Ovary (tissue), 9 donors: ENCODE results near the gene DENND6A. TPM values are rescaled to one million over a fixed set of nuclear protein-coding genes. Genes with fewer than 3 reads are reported as not detected.

Experiments
- DNase-seq, 5 donors: peaks; one replicate each; pipeline ENCODE4 v3.0.0-alpha.2; 2019 to 2020
- H3K27ac ChIP-seq, 2 donors: fragments of 200-600 bp; one replicate each; pipeline versions ENCODE4 v1.5.1 to v1.8.0; 2019 to 2022
- H3K27me3 ChIP-seq: fragments of 200-600 bp; one replicate; pipeline ENCODE4 v1.8.0; 2022
- H3K36me3 ChIP-seq: fragments of 200-600 bp; sonication (generic); one replicate; pipeline ENCODE4 v1.5.1; 2019
- H3K4me1 ChIP-seq: one replicate; pipeline ENCODE4 v1.8.1; 2013; ENCODE audit warnings: mild to moderate bottlenecking, moderate library complexity; ENCODE audit not compliant: insufficient read depth
- H3K4me3 ChIP-seq: fragments of 200-600 bp; sonication (generic); one replicate; pipeline ENCODE4 v1.5.1; 2017
- H3K9me3 ChIP-seq, 2 donors: fragments of 200-600 bp in 1 of 2; sonication (generic) in 1 of 2; one replicate each; pipeline versions ENCODE4 v1.5.1 to v1.8.1; 2013 to 2019; ENCODE audit warnings: mild to moderate bottlenecking in 1 of 2, moderate library complexity in 1 of 2
- EP300 ChIP-seq: sonication (generic); formaldehyde crosslinking; IDR thresholded peaks from one replicate; pipeline ENCODE4 v1.6.1; 2017; ENCODE audit warnings: antibody characterized with exemption
- POLR2A ChIP-seq: fragments of 450-650 bp; IDR thresholded peaks from one replicate; pipeline ENCODE4 v1.6.1; 2017; ENCODE audit warnings: antibody characterized with exemption, mild to moderate bottlenecking, moderate library complexity
- WGBS, 3 donors: extraction: QIAGEN DNeasy Blood & Tissue Kit in 1 of 3; methylation state at CpG; one replicate each; pipeline versions ENCODE4 v1.1.5 to v1.1.7; 2013 to 2017; 5-methylcytosine and 5-hydroxymethylcytosine counted together
- intact Hi-C, 4 donors: fragments of 100-400 bp; cut with DNase I; formaldehyde crosslinking; loops; one replicate each; pipeline versions ENCODE4 v1.11.0 to v1.15.1; 2022 to 2023
- polyA plus RNA-seq, 2 donors: library from polyadenylated mRNA; stranded (reverse); fragments of 200-250 nt in 1 of 2; fragments of 350-450 nt in 1 of 2; fragmentation: Illumina TruSeq in 1 of 2; extraction: RNeasy Lipid Tissue Mini Kit (QIAGEN cat#74804) in 1 of 2; gene quantifications; one replicate each; pipeline ENCODE4 v1.2.3, GENCODE V29; 2013 to 2014
- total RNA-seq, 7 donors: library from RNA; depleted of rRNA in 2 of 7; stranded (reverse); fragments of >200 nt in 2 of 7; fragmentation: NEBNext Ultra II Directional in 3 of 7; extraction: Animal tissue kit (Norgen Biotek cat#: 25700) in 3 of 7; gene quantifications; one replicate each; pipeline versions ENCODE4 v1.1.0 to v1.2.4, GENCODE V29; 2016 to 2023
- TF ChIP-seq, protein P1 (sequence below), 3 donors: fragments of 450-650 bp in 2 of 3; fragments of 200-600 bp in 1 of 3; IDR thresholded peaks; one replicate each; pipeline versions ENCODE4 v1.5.1 to v1.8.0; 2016 to 2022; ENCODE audit warnings: antibody characterized with exemption in 3 of 3, mild to moderate bottlenecking in 1 of 3
- donor health status: DM: no; HTN: no; CAD: no; lungs with moderate emphysema.
- donor health status: DM: no; HTN: no; CAD: no.
- donor health status: Bipolar disorder and iron deficiency.
- donor health status: DM: yes; HTN: yes; CAD: no.
- donor health status: DM: no; HTN: no; CAD: no.
- donor health status: DM: yes; HTN: yes; CAD: no.

Gene DENND6A
- total and polyA plus RNA-seq, 9 donors: 15.5 to 52.4 (median 38.7) TPM

DNA sequence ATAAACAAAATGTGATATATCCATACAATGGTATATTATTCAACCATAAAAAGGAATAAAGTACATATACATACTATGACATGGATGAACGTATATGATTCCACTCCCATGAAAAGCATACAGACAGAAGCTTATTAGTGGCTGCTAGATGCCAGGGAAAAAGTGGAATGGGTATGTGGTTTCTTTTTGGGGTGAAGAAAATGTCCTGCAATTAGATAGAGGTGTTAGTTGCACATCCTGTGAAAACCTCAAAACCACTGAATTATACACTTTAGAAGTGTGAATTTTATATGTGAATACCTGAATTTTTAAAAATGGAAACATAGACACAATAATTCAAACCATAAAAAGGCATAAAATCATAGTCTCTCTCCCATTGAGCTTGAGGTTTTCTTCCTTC, 11.2 kb downstream of the DENND6A start:
- peaks cover 3% of the 10 kb centered on the region for H3K4me1 ChIP-seq
- no peaks in the 10 kb centered on the region for H3K27me3 ChIP-seq
- no peak for TF ChIP-seq EP300
- TF ChIP-seq, protein P1, sequence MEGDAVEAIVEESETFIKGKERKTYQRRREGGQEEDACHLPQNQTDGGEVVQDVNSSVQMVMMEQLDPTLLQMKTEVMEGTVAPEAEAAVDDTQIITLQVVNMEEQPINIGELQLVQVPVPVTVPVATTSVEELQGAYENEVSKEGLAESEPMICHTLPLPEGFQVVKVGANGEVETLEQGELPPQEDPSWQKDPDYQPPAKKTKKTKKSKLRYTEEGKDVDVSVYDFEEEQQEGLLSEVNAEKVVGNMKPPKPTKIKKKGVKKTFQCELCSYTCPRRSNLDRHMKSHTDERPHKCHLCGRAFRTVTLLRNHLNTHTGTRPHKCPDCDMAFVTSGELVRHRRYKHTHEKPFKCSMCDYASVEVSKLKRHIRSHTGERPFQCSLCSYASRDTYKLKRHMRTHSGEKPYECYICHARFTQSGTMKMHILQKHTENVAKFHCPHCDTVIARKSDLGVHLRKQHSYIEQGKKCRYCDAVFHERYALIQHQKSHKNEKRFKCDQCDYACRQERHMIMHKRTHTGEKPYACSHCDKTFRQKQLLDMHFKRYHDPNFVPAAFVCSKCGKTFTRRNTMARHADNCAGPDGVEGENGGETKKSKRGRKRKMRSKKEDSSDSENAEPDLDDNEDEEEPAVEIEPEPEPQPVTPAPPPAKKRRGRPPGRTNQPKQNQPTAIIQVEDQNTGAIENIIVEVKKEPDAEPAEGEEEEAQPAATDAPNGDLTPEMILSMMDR (IDR thresholded peaks at IDR 0.05): no peak
- H3K9me3 ChIP-seq: no peaks in the 10 kb centered on the region
- H3K36me3 ChIP-seq: no peaks in the 10 kb centered on the region
- DNase-seq: no peak
- intact Hi-C loops: no loop called here
- H3K27ac ChIP-seq: no peak overlapping the region
- H3K4me3 ChIP-seq: no peak overlapping the region
- WGBS, 3 donors: 95 to 98% (median 95%) methylated on average over 1 of the region's 1 CpG

DNA sequence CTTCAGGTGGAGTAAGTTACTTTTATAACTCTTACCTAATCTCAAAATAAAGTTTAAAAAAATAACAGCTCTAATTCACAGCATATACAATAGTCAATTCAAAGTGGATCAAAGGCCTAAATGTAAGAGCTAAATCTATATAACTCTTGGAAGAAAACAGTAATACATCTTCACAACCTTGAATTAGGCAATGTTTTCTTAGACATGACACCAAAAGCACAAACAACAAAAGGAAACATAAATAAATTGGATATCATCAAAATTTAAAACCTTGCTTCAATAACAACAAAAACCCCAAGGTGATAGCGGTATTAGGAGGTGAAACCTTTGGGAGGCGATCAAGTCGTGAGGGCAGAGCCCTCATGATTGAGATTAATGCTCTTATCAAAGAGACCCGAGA, 12.8 kb downstream of the DENND6A start:
- no peaks in the 10 kb centered on the region for H3K36me3 ChIP-seq
- peaks cover 6% of the 10 kb centered on the region for H3K4me1 ChIP-seq
- H3K9me3 ChIP-seq: no peaks in the 10 kb centered on the region
- WGBS, 3 donors: 77 to 89% (median 87%) methylated on average over 4 of the region's 4 CpGs
- intact Hi-C loops: no loop called here
- no peak overlapping the region for H3K4me3 ChIP-seq
- no peak for TF ChIP-seq EP300
- TF ChIP-seq, protein P1 (IDR thresholded peaks at IDR 0.05): no peak
- TF ChIP-seq POLR2A: no peak
- no peak overlapping the region for H3K27ac ChIP-seq
- no peak for DNase-seq
- no peaks in the 10 kb centered on the region for H3K27me3 ChIP-seq

DNA sequence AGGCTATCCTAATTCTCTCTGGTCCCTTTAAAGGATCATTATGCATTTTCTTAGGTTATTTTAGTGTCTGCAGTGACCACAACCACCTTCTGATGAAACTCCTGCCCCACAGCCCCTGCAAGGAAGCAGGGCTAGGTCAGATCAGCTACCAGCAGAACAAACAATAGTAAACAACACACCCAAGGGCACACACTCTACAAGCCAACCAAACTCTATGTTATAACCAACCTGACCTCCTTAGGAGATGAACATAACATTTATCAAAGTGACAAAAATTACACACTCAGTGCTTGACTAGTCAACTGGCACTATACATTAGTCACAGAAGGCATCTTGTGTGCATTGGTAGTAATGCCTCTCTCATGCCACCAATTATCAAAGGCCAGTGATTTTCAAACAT, 17.3 kb downstream of the DENND6A start:
- Histone ChIP-seq H3K27ac (no peak overlapping the region), H3K36me3 (no peaks in the 10 kb centered on the region), H3K9me3 (no peaks in the 10 kb centered on the region), H3K27me3 (no peaks in the 10 kb centered on the region), H3K4me3 (no peak overlapping the region), H3K4me1 (peaks cover 6% of the 10 kb centered on the region)
- no peak for TF ChIP-seq POLR2A
- TF ChIP-seq, protein P1 (IDR thresholded peaks at IDR 0.05): no peak
- TF ChIP-seq EP300: no peak
- no peak for DNase-seq
- intact Hi-C loops: no loop called here

DNA sequence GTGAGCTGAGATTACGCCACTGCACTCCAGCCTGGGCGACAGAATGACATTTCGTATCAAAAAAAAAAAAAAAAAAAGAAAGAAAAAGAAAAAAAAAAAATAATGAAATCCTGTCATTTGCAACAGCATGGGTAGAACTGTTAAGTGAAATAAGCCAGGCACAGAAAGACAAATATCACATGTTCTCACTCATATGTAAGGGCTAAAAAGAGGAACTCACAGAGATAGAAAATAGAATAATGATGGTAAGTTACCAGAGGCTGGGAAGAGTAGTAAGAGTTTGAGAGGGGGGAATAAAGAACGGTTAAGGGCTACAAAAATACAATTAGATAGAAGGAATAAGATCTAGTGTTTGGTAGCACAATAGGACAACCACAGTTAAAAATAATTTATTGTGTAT, 19.7 kb downstream of the DENND6A start:
- intact Hi-C loops: no loop called here

More for the DNA sequence above, 19.7 kb downstream of the DENND6A start:
- TF ChIP-seq, protein P1 (IDR thresholded peaks at IDR 0.05): no peak
- TF ChIP-seq EP300 (no peak), POLR2A (no peak)
- Histone ChIP-seq H3K27ac (no peak overlapping the region), H3K27me3 (no peaks in the 10 kb centered on the region), H3K36me3 (no peaks in the 10 kb centered on the region), H3K4me3 (no peak overlapping the region), H3K4me1 (peaks cover 6% of the 10 kb centered on the region), H3K9me3 (no peaks in the 10 kb centered on the region)
- DNase-seq: no peak
- WGBS, 3 donors: 89 to 97% (median 92%) methylated on average over 4 of the region's 4 CpGs
